Ovary (tissue), 3 donors: ENCODE measurements around the gene SLX4IP.

Experiments
- EP300 ChIP-seq: sonication (generic); formaldehyde crosslinking; IDR thresholded peaks from one replicate; pipeline ENCODE4 v1.6.1; 2017; ENCODE audit warnings: antibody characterized with exemption
- POLR2A ChIP-seq: fragments of 450-650 bp; IDR thresholded peaks from one replicate; pipeline ENCODE4 v1.6.1; 2017; ENCODE audit warnings: antibody characterized with exemption, mild to moderate bottlenecking, moderate library complexity
- TF ChIP-seq, protein P1 (sequence below), 3 donors: fragments of 450-650 bp in 2 of 3; fragments of 200-600 bp in 1 of 3; IDR thresholded peaks; one replicate each; pipeline versions ENCODE4 v1.5.1 to v1.8.0; 2016 to 2022; ENCODE audit warnings: antibody characterized with exemption in 3 of 3, mild to moderate bottlenecking in 1 of 3
- donor health status: DM: no; HTN: no; CAD: no.

DNA sequence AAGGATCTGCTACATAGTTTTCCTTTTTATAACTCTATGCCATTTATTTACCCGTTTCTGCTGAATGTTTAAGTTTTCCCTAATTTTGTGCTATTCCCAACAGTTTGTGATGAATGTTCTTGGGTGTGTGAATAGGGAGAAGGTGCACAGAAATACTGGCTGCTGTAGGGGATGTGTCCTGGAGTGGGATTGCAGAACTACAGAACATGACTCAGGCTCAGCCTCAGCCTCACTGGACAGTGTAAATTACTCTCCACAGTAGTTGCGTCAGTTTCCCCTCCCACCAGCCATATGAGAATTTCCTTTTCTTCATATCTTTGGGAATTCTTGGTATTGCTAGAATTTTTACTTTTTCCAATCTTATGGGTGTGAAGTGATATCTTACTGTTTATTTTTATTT, 57.0 kb downstream of the SLX4IP start:
- TF ChIP-seq, protein P1, sequence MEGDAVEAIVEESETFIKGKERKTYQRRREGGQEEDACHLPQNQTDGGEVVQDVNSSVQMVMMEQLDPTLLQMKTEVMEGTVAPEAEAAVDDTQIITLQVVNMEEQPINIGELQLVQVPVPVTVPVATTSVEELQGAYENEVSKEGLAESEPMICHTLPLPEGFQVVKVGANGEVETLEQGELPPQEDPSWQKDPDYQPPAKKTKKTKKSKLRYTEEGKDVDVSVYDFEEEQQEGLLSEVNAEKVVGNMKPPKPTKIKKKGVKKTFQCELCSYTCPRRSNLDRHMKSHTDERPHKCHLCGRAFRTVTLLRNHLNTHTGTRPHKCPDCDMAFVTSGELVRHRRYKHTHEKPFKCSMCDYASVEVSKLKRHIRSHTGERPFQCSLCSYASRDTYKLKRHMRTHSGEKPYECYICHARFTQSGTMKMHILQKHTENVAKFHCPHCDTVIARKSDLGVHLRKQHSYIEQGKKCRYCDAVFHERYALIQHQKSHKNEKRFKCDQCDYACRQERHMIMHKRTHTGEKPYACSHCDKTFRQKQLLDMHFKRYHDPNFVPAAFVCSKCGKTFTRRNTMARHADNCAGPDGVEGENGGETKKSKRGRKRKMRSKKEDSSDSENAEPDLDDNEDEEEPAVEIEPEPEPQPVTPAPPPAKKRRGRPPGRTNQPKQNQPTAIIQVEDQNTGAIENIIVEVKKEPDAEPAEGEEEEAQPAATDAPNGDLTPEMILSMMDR (IDR thresholded peaks at IDR 0.05) = no peak
- TF ChIP-seq POLR2A (no peak), EP300 (no peak)
